Tibial nerve (tissue), 3 donors: ENCODE results near the gene OSER1.

Experiments
- CTCF ChIP-seq, 5 experiments: fragments of 200-600 bp in 3 of 5; fragments of 450-650 bp in 2 of 5; sonication (generic) in 3 of 5; IDR thresholded peaks; one replicate each; pipeline ENCODE4 v1.5.1; 2016 to 2019; ENCODE audit warnings: antibody characterized with exemption in 5 of 5, mild to moderate bottlenecking in 3 of 5, moderate library complexity in 2 of 5
- POLR2A ChIP-seq, 2 donors: fragments of 450-650 bp; IDR thresholded peaks; one replicate each; pipeline ENCODE4 v1.6.1; 2017; ENCODE audit warnings: antibody characterized with exemption in 2 of 2, mild to moderate bottlenecking in 2 of 2, moderate library complexity in 2 of 2

- no peak for TF ChIP-seq CTCF (IDR thresholded peaks at IDR 0.05)
- no peak for TF ChIP-seq POLR2A (IDR thresholded peaks at IDR 0.05)
These were observed 3.3 kb downstream of the OSER1 start for GRCh38 chr20:44207126-44207723.
